HG03520 (cell line): ENCODE results near the gene P2RY6.

Experiments used
- ATAC-seq: cut with Tn5 transposase; IDR thresholded peaks from one replicate; pipeline ENCODE4 v1.9.1; 2021; ENCODE audit warnings: mild to moderate bottlenecking, moderate library complexity; ENCODE audit not compliant: unreplicated experiment

The P2RY6 gene

GRCh38 chr11:73331138-73331916 lies 59.2 kb downstream of the P2RY6 start:
- ATAC-seq, result no peak

GRCh38 chr11:73333173-73333572 lies 61.0 kb downstream of the P2RY6 start:
- no peak for ATAC-seq

GRCh38 chr11:73333640-73334383 lies 61.7 kb downstream of the P2RY6 start:
- ATAC-seq, result no peak

GRCh38 chr11:73334384-73335203 lies 62.5 kb downstream of the P2RY6 start:
- ATAC-seq, result no peak

- ATAC-seq, result no peak
Observed at GRCh38 chr11:73335204-73335923, 63.2 kb downstream of the P2RY6 start.

- ATAC-seq, result no peak
Observed at GRCh38 chr11:73337846-73338245, 65.7 kb downstream of the P2RY6 start.

- no peak for ATAC-seq
Observed at GRCh38 chr11:73338279-73338678, 66.1 kb downstream of the P2RY6 start.

GRCh38 chr11:73340164-73340563 lies 68.0 kb downstream of the P2RY6 start:
- no peak for ATAC-seq

- ATAC-seq, result no peak
Observed at GRCh38 chr11:73342633-73343032, 70.5 kb downstream of the P2RY6 start.

- no peak for ATAC-seq
Observed at GRCh38 chr11:73343076-73343873, 71.1 kb downstream of the P2RY6 start.

GRCh38 chr11:73344191-73344607 lies 72.1 kb downstream of the P2RY6 start:
- no peak for ATAC-seq

GRCh38 chr11:73345481-73346160 lies 73.5 kb downstream of the P2RY6 start:
- no peak for ATAC-seq

- ATAC-seq, result no peak
Observed at GRCh38 chr11:73346186-73346935, 74.2 kb downstream of the P2RY6 start.

GRCh38 chr11:73347067-73347466 lies 74.9 kb downstream of the P2RY6 start:
- no peak for ATAC-seq
